K562 (cell line): ENCODE measurements around the gene GJA9. TPM values are rescaled to one million over a fixed set of nuclear protein-coding genes. Genes with fewer than 3 reads are reported as not detected.

Experiments used
- ATAC-seq: fragments of 200-7000 bp; cut with Tn5 transposase; 3 replicates; pipeline ENCODE4 v1.9.1; 2020; ENCODE audit warnings: moderate library complexity
- BruUV-seq: library from RNA; stranded (reverse); fragments of 400-500 nt; replicated peaks from 2 replicates; lab custom pipeline; 2021; lab: Mats Ljungman, UMichigan
- CTCF ChIA-PET: fragments of 300-600 bp; formaldehyde crosslinking; extraction: SDS; loops from one replicate; lab custom pipeline; 2021; ENCODE audit warnings: low intra/inter-chr PET ratio; lab: Yijun Ruan, JAX
- POLR2A ChIA-PET: fragments of 300-600, 350-650 bp; sonication (Branson Sonifier 250); formaldehyde crosslinking; extraction: SDS; loops from one replicate; lab custom pipeline; 2021; ENCODE audit warnings: antibody characterized with exemption, inconsistent platforms; lab: Yijun Ruan, JAX
- DNase-seq, 4 experiments: peaks; one replicate each; pipeline versions ENCODE4 v3.0.0 to v3.0.0-alpha.2; 2011 to 2018; ENCODE audit warnings: low spot score in 3 of 4, mixed read lengths in 3 of 4; ENCODE audit errors: extremely low read depth in 1 of 4
- FAIRE-seq: peaks from 2 replicates; lab custom pipeline; 2011; peaks lifted over from hg19 to GRCh38; lab: Jason Lieb, UNC
- H2AFZ ChIP-seq: 2 replicates; pipeline ENCODE4 v1.6.0; 2011; ENCODE audit warnings: low read depth, low read length, control low read depth, inconsistent platforms
- H3K27ac ChIP-seq: fragments of 200-600 bp; 3 replicates; pipeline ENCODE4 v1.8.0; 2011; ENCODE audit warnings: low read depth, mild to moderate bottlenecking, control low read depth, inconsistent platforms, low read length, moderate library complexity, mixed read lengths; ENCODE audit errors: extremely low read depth
- H3K27me3 ChIP-seq, 2 experiments: fragments of 300-600 bp in 1 of 2; 2 replicates in 1 of 2; 3 replicates in 1 of 2; pipeline versions ENCODE4 v1.6.0 to v1.8.0; 2011; ENCODE audit warnings: inconsistent platforms in 2 of 2, low read length in 2 of 2, mild to moderate bottlenecking in 1 of 2, mixed read lengths in 1 of 2, moderate library complexity in 1 of 2; ENCODE audit not compliant: control insufficient read depth in 2 of 2, insufficient read depth in 2 of 2
- H3K36me3 ChIP-seq: fragments of 300-600 bp; 3 replicates; pipeline ENCODE4 v1.8.0; 2011; ENCODE audit warnings: mild to moderate bottlenecking, low read length, inconsistent platforms; ENCODE audit not compliant: control insufficient read depth, insufficient read depth
- H3K4me1 ChIP-seq, 2 experiments: fragments of 200-600 bp in 1 of 2; replicated peaks in 1 of 2; 2 replicates in 1 of 2; 3 replicates in 1 of 2; pipeline versions ENCODE4 v1.5.1 to v1.8.0; 2011; ENCODE audit warnings: inconsistent platforms in 2 of 2, low read length in 2 of 2, mild to moderate bottlenecking in 1 of 2, mixed read lengths in 1 of 2, moderate library complexity in 1 of 2; ENCODE audit not compliant: control insufficient read depth in 2 of 2, insufficient read depth in 2 of 2
- H3K4me2 ChIP-seq: 2 replicates; pipeline ENCODE4 v1.6.1; 2011; ENCODE audit warnings: low read length, control low read depth, inconsistent platforms, mixed read lengths; ENCODE audit not compliant: insufficient read depth
- H3K4me3 ChIP-seq: fragments of 200-600 bp; sonication (generic), shearing (Covaris generic); 2 replicates; pipeline ENCODE4 v1.5.1; 2016; ENCODE audit warnings: control low read depth, inconsistent platforms
- H3K79me2 ChIP-seq: fragments of 200-600 bp; 3 replicates; pipeline ENCODE4 v1.8.0; 2011; ENCODE audit warnings: low read length, inconsistent platforms; ENCODE audit not compliant: control insufficient read depth, insufficient read depth
- H3K9ac ChIP-seq, 2 experiments: 2 replicates each; pipeline versions ENCODE4 v1.6.0 to v1.6.1; 2011; ENCODE audit warnings: low read depth in 2 of 2, low read length in 2 of 2, control low read depth in 1 of 2, inconsistent platforms in 1 of 2, mild to moderate bottlenecking in 1 of 2, mixed read lengths in 1 of 2; ENCODE audit not compliant: insufficient read depth in 1 of 2
- H3K9me1 ChIP-seq: one replicate; pipeline ENCODE4 v1.6.0; 2011; ENCODE audit warnings: inconsistent platforms, mild to moderate bottlenecking, low read length, moderate library complexity; ENCODE audit not compliant: control insufficient read depth, insufficient read depth
- H3K9me3 ChIP-seq: replicated peaks from 2 replicates; pipeline ENCODE4 v1.5.1; 2011; ENCODE audit warnings: low read depth, low read length, inconsistent platforms; ENCODE audit not compliant: control insufficient read depth, insufficient read depth
- H4K20me1 ChIP-seq: replicated peaks from 2 replicates; pipeline ENCODE4 v1.6.1; 2011; ENCODE audit warnings: low read length, inconsistent platforms, mixed read lengths; ENCODE audit not compliant: control insufficient read depth, insufficient read depth
- BRD4 ChIP-seq: fragments of 200-600 bp; sonication (generic); IDR thresholded peaks from 2 replicates; pipeline ENCODE4 v1.6.1; 2017; ENCODE audit warnings: inconsistent platforms
- HNRNPUL1 ChIP-seq: fragments of 200-400 bp; formaldehyde crosslinking; IDR thresholded peaks from 2 replicates; pipeline ENCODE4 v1.6.1; 2017; ENCODE audit warnings: low read length
- TFE3 ChIP-seq: fragments of 450-650 bp; formaldehyde crosslinking; IDR thresholded peaks from 2 replicates; pipeline ENCODE4 v1.4.0; 2020; ENCODE audit warnings: mild to moderate bottlenecking, mixed read lengths
- XRCC3 ChIP-seq: fragments of 450-650 bp; IDR thresholded peaks from 2 replicates; pipeline ENCODE4 v1.6.1; 2017; ENCODE audit warnings: mild to moderate bottlenecking, moderate library complexity
- ZNF253 ChIP-seq: fragments of 250-450 bp; sonication (Bioruptor Pico); conservative IDR thresholded peaks from 2 replicates; pipeline ENCODE4 v1.6.1; 2021; ENCODE audit warnings: mild to moderate bottlenecking
- WGBS: fragments of 100-300 bp; shearing (Covaris generic); methylation state at CpG from one replicate; pipeline ENCODE4 v1.1.6; 2016; ENCODE audit warnings: low coverage, mixed read lengths; ENCODE audit not compliant: insufficient coverage; ENCODE audit errors: missing lambda C conversion rate; 5-methylcytosine and 5-hydroxymethylcytosine counted together
- in situ Hi-C: fragments of 300-500 bp; cut with MboI; formaldehyde crosslinking; loops from 4 replicates; pipeline ENCODE4 v1.15.0; 2018; ENCODE audit warnings: inconsistent platforms, mixed read lengths
- intact Hi-C: fragments of 100-400 bp; cut with micrococcal nuclease; formaldehyde crosslinking; loops from 2 replicates; pipeline ENCODE4 v1.14.2; 2022
- polyA plus RNA-seq, 8 experiments: library from polyadenylated mRNA; depleted of rRNA in 4 of 8; stranded (reverse) in 5 of 8; unstranded in 3 of 8; fragments of >200 nt; fragmentation: Nextera tagmentation in 2 of 8; fragmentation: Illumina TruSeq in 1 of 8; extraction: Ambion mirVana in 2 of 8; extraction: Trizol in 1 of 8; gene quantifications; 2 replicates each; pipeline versions ENCODE4 v1.2.1 to v1.2.3, GENCODE V29; 2011 to 2014; ENCODE audit warnings: inconsistent platforms in 1 of 8, missing spikeins in 1 of 8
- total RNA-seq, 7 experiments: library from RNA; depleted of rRNA in 6 of 7; stranded (reverse); fragments of >200 nt in 6 of 7; fragmentation: Illumina TruSeq in 2 of 7; extraction: Trizol in 2 of 7; gene quantifications; 2 replicates each; pipeline versions ENCODE4 v1.2.1 to v1.2.3, GENCODE V29; 2011 to 2021; ENCODE audit warnings: low replicate concordance in 1 of 7

The GJA9 gene
- total and polyA plus RNA-seq, 9 of the 15 experiments (the other 6 are each of a cell fraction or from before 2014, with no cell fraction given): not detected

GRCh38 chr1:38834221-38834782, 47.1 kb downstream of the GJA9 start:
- no peak overlapping the region for H3K9ac ChIP-seq
- no peak for FAIRE-seq
- intact Hi-C loops: no loop called here

More at GRCh38 chr1:38834221-38834782, 47.1 kb downstream of the GJA9 start:
- Histone ChIP-seq H3K4me1 (peaks cover 0 to 9% of the 10 kb centered on the region in 2 experiments; a peak in 2 of 5 replicates), H3K9me3 (no peaks in the 10 kb centered on the region)
- no TSS peak for BruUV-seq
- 56% methylated on average over 3 of the region's 3 CpGs for WGBS
- ATAC-seq: no peak
- TF ChIP-seq BRD4 (no peak), TFE3 (CRISPR knock-in tag) (no peak), ZNF253 (CRISPR knock-in tag) (no peak), XRCC3 (no peak), HNRNPUL1 (no peak)
- TF ChIP-seq, all 486 proteins: peak for 0
- peaks cover 12% of the 10 kb centered on the region; the same call in 1 of the 3 replicates for H3K36me3 ChIP-seq
- no peaks in the 10 kb centered on the region for H4K20me1 ChIP-seq
- H3K4me3 ChIP-seq: no peak overlapping the region
- in situ Hi-C loops: loop anchor here (5.0 kb wide), 1 partner anchor 792 kb away; no protein-coding TSS in a partner anchor
- ChIA-PET CTCF (interaction anchor here (0.6 to 2.9 kb wide), 3 partner anchors 223 to 613 kb away, joined by 3 to 17 read pairs (median 3); no protein-coding TSS in a partner anchor), POLR2A (interaction anchor here (0.5 to 1.3 kb wide), 5 partner anchors 9 to 822 kb away, joined by 3 to 6 read pairs (median 3); partner anchors contain the start of gene UTP11)
- no peaks in the 10 kb centered on the region for H3K9me1 ChIP-seq
- H3K4me2 ChIP-seq: no peak overlapping the region
- 0 out of 5 replicates have a peak, but pooled peaks cover 0 to 3% of the 10 kb centered on the region in 2 experiments for H3K27me3 ChIP-seq
- H3K79me2 ChIP-seq: no peaks in the 10 kb centered on the region
- DNase-seq: no peak
- H3K27ac ChIP-seq: no peak overlapping the region
- no peak overlapping the region for H2AFZ ChIP-seq
